T-helper 2 cell treated with Interferon-gamma antibody and Interleukin-4, amounts not matched to agents 100 ng/mL and 5 ng/mL, for 36 hours (primary cell): ENCODE measurements around the gene MCIDAS. TPM values are rescaled to one million over a fixed set of nuclear protein-coding genes. Genes with fewer than 3 reads are reported as not detected.

Source experiments
- intact Hi-C: fragments of 100-400 bp; cut with micrococcal nuclease; formaldehyde crosslinking; loops from one replicate; pipeline ENCODE4 v1.15.1; 2023
- total RNA-seq: library from RNA; stranded (reverse); gene quantifications from 2 replicates; pipeline ENCODE4 v1.2.3, GENCODE V29; 2022

MCIDAS gene
- total RNA-seq, 1 donor from 2014 or later, result not detected

GRCh38 chr5:55222985-55223811 lies 3.9 kb downstream of the MCIDAS start:
- intact Hi-C loops, result loop anchor here (1.0 kb wide), 2 partner anchors 10 to 47 kb away; partner anchors contain the start of gene CCNO

- intact Hi-C loops, result no loop called here
Observed at GRCh38 chr5:55222092-55222984, 4.8 kb downstream of the MCIDAS start.

- intact Hi-C loops, result no loop called here
Observed at GRCh38 chr5:55220433-55221185, 6.5 kb downstream of the MCIDAS start.

- intact Hi-C loops, result no loop called here
Observed at GRCh38 chr5:55219770-55220169, 7.3 kb downstream of the MCIDAS start.

- intact Hi-C loops, result no loop called here
Observed at GRCh38 chr5:55218967-55219366, 8.1 kb downstream of the MCIDAS start.

GRCh38 chr5:55211184-55211874 lies 15.8 kb downstream of the MCIDAS start:
- intact Hi-C loops, result no loop called here

- intact Hi-C loops, result no loop called here
Observed at GRCh38 chr5:55205001-55205400, 22.1 kb downstream of the MCIDAS start.

- intact Hi-C loops, result no loop called here
Observed at GRCh38 chr5:55191165-55191564, 36.0 kb downstream of the MCIDAS start.

GRCh38 chr5:55188656-55189540 lies 38.2 kb downstream of the MCIDAS start:
- intact Hi-C loops, result no loop called here

- intact Hi-C loops, result no loop called here
Observed at GRCh38 chr5:55187370-55187769, 39.7 kb downstream of the MCIDAS start.

GRCh38 chr5:55180016-55180415 lies 47.1 kb downstream of the MCIDAS start:
- intact Hi-C loops, result no loop called here

- intact Hi-C loops, result no loop called here
Observed at GRCh38 chr5:55177078-55177477, 50.0 kb downstream of the MCIDAS start.

GRCh38 chr5:55176176-55176818 lies 50.8 kb downstream of the MCIDAS start:
- intact Hi-C loops, result loop anchor here (1.0 kb wide), 1 partner anchor 47 kb away; no protein-coding TSS in a partner anchor

- intact Hi-C loops, result loop anchor here (1.0 kb wide), 1 partner anchor 48 kb away; no protein-coding TSS in a partner anchor
Observed at GRCh38 chr5:55175781-55176175, 51.3 kb downstream of the MCIDAS start.

- intact Hi-C loops, result loop anchor here (1.0 kb wide), 1 partner anchor 60 kb away; the partner anchor contains the start of gene CCNO
Observed at GRCh38 chr5:55173687-55174230, 53.4 kb downstream of the MCIDAS start.

GRCh38 chr5:55172937-55173686 lies 54.0 kb downstream of the MCIDAS start, which contains the start of gene CDC20B:
CDC20B (minus strand) TSS chr5:55173177; CDS start chr5:55173000, 177 bp downstream.
- intact Hi-C loops, result loop anchor here (1.0 kb wide), 3 partner anchors 60 to 521 kb away; partner anchors contain the start of genes CCNO, DHX29 and MTREX

GRCh38 chr5:55172051-55172899 lies 54.8 kb downstream of the MCIDAS start:
- intact Hi-C loops, result loop anchor here (1.0 kb wide), 2 partner anchors 135 to 522 kb away; partner anchors contain the start of genes DHX29 and MTREX
